Measurements from ENCODE around the gene IL1RL2.

IL1RL2 gene

DNA sequence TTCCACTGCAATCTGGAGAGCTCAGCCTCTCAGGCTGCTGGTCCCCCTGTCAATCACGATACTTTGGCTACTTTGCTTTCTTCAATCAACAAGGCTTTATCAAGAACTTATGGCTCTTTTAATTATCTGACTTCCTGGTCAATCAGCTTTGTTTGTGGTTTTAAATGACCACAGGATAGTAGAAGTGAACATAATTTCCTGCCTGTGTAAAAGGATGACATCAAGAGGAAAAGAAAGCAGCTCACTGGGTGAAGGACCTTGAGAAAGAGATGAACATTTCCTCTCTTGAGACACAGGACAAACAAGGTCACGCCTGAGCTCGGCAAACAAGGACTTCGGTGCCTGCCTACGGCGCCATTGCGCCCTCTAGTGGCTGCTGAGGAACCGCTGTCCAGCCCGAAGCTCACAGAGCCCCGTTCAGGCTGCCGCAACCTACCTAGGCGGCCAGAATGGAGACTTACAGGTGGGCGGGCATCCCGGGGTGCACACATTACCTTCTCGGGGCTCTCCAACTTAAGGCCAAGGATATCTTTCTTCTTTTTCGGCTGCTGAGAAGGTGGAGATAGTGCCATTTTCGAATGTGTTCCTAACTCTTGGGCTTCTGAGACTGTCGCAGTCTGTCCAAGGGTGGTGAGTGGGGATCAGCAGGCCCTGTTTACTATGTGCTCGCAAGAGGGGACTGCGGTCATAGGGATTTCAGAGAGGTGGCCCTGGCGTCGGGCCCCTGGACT is 54.0 kb downstream of the IL1RL2 start:
- DNase-seq: peak; percentile 85

DNA sequence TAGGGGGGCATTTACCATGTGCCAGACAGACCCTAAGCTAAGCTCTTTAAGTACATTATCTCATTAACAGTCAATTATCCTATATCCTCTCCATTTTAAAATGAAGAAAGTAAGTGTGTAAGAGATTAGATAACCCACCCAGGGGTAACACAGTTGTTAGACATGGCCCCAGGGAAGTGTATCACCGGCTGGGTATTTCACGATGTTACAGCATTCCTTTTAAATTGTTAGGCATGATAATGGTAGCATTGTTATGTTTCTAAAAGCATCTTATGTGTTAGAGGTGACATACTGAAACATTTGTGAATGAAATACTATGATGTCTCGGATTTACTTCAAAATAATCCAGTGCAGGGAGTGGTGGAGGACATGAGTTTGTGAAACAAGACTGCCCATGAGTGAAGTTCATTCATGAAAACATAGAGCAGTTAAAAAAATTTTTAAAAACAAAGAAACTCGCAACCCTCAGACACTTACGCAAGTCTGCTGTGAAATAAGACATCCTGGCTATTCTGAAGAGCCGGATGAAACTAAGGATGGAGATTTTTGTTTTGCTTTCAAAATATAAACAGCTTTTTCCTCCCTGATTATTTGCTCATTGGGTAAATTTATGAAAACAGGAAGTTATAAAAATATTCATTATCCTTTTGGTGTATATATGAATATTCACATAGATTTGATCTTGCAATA is 54.9 kb downstream of the IL1RL2 start:
- no peak for DNase-seq

DNA sequence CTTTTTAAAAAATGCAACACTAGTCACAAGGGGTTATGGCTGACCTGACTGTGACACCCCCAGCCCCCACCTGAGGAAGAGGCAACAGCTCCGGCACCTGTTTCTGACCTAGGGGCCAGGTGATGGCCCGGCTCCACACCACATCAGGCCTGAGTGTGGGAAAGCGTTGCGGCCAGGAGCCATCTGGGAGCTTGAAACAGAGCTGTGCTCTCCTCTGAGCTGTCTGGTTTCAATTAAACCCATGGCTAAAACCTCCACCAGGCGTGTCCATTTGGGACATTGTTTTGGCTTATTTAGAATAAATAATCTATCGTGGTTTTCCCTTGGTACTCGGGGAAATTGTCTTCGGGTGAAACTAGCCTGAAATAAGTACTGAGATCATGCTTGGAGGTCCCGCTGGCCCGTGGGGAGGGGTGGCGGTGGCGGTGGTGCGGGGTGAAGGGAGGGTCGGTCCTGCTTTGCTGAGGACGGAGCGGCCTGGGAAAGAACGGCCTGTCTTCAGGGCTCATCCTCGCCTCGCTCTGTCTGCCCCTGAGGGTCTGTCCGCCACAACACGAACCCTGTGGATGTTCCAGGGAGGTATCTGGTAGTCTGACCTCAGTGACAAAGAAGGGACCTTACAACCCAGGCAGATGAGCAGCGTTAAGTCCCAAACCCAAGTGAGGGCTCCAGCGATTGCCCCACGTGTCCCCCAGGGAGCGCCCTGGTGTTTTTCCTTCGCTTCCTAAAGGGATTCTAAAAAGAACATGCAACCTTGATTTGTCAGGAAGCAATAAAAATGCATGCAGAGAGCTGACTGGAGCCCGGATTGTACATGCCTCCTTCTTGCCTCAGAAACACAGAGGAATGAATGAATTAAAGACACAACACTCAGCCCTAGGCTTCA is 58.7 kb downstream of the IL1RL2 start:
- no peak for DNase-seq

DNA sequence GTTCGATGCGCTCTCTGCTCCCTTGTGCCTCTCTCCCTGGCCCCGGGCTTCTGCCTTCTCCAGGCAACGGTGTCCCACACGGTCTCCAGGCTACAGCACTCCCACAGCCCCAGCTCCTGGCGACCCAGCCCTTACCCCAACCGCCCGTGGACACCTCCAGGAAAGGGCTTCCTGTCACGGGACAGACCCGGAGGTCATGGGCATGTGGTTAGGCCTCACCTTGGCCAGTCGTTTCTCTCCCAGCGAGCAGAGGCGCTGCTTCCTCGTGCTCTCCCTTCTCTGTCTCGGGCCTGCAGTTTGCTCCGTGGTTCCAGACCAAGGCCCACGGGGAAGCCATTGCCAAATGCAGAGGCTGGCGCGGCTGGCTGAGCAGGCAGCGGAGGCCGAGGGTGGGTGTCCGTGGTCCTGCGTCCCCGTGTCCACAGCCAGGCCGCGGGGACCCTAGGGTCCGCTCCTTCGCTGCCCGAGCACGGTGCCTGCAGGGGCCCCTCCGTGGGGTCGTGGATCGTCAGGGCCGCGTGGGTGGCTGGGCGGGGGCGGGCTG is 63.5 kb downstream of the IL1RL2 start:
- no peak for DNase-seq

GRCh38 chr2:102251042-102251848 is 64.4 kb downstream of the IL1RL2 start:
- peak; percentile 69 for DNase-seq

DNA sequence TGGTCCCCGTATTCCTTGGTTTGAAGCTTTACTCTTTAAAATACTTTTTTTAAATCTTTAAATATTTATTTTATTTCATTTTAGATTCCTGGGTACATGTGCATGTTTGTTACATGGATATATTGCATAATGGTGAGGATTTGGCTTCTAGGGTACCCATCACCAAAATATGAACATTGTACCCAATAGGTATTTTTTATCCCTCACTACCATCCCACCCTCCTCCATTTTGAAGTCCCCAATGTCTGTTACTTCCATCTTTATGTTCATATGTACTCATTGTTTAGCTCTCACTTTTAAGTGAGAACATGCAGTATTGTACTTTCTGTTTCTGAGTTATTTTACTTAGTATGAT is 65.0 kb downstream of the IL1RL2 start:
- no peak for DNase-seq

- DNase-seq: no peak
These were observed 65.4 kb downstream of the IL1RL2 start for GRCh38 chr2:102252236-102252635.

- DNase-seq: no peak
These were observed 66.4 kb downstream of the IL1RL2 start for GRCh38 chr2:102253140-102253752.

DNA sequence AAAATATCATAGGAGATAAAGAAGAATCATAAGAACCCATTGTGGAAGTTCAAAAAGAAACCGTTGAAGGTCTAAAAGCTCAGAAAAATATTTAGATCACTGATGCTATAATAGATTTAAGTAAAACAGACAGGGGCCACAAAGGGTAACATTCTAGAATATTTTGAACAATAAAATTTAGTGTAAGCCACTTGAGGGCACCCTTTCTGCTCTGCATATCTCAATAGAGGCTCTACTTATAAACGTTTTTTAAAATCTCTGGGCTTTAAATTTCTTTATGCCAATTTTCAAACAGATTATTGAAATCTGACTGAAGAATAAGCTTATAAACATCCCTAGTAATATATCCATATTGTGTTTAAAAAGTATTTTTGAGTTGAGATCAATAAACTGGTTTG is 66.9 kb downstream of the IL1RL2 start:
- DNase-seq: no peak

GRCh38 chr2:102256276-102256675 is 69.5 kb downstream of the IL1RL2 start:
- no peak for DNase-seq

- DNase-seq: no peak
These were observed 70.1 kb downstream of the IL1RL2 start for GRCh38 chr2:102256874-102257462.

DNA sequence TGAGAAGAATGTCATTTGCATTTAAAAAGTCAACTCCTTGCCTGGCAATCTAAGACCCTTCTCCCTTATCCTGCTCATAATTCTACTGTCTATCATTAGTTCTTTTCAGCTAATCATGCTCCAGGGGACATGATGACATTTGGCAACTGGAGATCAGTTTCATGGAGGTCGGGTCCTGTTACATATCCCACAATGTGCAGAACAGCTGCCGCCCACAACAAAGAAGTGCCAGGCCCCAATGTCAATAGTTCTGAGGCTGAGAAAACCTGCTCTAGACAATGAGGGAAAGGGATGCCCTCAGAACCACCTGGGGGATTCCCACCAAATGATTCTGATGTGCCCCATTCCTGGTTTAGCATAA is 71.2 kb downstream of the IL1RL2 start:
- DNase-seq: no peak

- DNase-seq: no peak
These were observed 71.7 kb downstream of the IL1RL2 start for GRCh38 chr2:102258386-102259074.

DNA sequence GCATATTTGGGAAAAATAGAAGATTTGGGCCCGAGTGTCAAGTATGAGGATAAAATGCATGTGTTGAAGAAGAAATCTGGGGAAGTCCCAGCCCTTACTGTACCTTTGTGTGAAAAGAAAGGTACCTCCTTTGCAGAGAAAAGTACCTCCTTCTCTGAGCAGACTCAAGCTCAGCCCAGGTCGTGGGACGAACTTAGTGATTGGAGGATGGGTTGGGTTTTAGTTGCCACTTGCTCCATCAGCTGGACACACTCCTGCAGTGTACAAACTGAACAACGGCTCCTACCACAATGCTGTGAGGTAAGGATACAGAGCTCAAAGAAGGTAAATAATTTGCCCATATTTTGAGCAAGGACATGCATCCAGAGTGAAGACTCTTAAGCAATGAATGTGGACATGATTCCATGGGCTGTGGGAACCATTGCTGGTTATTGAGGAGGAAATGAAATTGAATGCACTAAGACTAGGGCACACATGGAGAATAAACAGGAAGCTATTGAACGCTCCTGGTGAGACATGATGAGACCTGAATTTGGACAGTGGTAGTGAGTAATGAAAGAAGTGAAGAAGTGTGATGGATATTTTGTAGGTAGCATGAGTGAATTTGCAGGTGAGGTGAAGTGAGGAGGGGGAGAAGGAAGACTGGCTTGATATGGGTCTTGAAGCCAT is 74.8 kb downstream of the IL1RL2 start:
- DNase-seq: no peak

DNA sequence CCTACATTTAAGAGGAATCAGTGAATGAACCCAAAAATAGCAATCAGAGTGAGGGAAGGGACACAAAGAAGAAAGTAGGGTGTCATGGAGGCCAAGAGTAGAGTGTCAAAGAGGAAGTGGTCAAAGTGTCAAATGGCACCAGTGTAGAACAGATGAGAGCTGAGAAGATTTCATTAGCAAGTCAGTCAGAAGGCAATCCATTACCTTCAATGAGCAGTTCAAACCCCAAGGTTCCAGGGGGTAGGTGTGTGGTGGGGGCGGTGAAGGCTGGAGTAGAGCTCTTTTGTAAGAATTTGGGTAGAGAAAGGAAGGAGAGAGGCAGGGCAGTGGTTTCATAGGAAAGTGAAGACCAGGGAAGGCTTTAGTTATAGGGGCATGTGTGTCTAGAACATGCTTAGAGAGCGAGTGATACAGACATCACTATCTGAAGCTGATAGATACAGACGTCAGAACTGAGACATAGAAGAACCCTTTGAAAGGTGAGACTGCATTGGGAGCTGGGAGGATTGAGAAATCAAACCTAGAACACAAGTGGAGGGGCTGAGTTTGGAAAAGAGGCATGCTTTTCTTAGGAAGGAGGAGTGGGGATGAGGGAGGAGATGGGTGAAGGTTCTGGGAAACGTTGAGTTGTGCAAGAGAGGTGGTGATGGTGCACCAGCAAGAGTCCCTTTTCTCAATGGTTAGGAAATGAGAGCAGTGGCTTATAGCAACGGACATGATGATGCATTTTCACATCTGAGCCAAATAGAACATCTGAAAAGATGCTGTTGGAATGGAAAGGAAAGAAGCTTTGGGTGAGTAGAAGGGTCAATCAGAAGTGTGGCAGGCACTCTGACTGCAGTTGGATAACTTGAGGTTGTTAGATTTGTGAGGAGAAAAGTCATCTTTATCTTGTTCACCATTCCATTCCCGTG is 75.7 kb downstream of the IL1RL2 start:
- no peak for DNase-seq

DNA sequence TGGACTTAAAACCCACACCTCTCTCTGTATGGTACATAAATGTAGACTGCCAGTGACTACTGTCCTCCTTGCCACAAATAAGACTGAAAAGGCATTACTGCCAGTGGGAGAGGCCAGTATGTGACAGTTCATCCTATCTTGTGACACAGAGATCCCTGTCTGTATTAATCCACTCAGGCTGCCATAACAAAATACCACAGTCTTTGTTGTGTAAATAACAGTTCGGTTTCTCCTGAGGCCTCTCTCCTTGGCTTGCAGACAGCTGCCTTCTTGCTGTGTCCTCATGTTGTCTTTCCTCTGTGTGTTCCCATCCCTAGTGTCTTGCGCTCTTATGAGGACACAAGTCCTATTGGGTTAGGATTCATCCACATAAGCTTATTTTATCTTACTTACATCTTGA is 78.1 kb downstream of the IL1RL2 start:
- no peak for DNase-seq

GRCh38 chr2:102266204-102266603 is 79.4 kb downstream of the IL1RL2 start:
- no peak for DNase-seq

- no peak for DNase-seq
These were observed 81.0 kb downstream of the IL1RL2 start for GRCh38 chr2:102267774-102268173.

DNA sequence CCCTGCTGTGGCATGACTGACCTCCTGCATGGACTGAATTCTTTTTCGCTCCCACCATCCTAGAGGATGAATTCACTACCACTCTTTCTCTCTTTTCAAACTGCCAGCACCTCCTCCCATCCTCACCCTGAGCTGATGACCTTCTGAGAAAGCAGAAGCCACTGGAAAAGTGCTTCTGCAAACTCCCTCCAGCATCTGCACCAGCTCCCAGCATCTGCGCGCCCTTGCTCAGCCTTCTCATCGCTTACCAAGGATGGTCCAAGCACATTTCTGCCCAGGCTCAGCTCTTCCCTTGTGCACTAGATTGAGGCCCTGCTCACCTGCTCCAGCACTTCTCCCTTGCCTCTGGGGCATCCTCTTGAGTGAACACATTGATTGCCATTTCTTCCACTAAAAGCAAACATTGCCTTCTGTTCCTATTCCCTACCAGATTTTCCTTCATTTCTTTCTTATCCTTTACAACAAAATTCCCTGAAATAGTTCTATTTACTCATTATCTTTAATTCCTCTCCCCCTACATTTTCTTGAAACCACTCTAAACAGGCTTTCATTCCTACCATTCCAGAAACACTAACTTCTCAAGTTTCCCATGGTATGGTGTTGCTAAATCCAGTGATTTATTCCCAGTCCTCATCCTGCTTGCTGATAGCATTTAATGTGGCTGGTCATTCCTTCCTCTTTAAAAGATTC is 81.8 kb downstream of the IL1RL2 start:
- no peak for DNase-seq
